ENCODE data around the gene KLF11.
"Not testable (repeated sequence)": the region's sequence is repeated elsewhere in the genome, so short reads cannot be mapped to it uniquely, and the experiment has no call there.

DNA sequence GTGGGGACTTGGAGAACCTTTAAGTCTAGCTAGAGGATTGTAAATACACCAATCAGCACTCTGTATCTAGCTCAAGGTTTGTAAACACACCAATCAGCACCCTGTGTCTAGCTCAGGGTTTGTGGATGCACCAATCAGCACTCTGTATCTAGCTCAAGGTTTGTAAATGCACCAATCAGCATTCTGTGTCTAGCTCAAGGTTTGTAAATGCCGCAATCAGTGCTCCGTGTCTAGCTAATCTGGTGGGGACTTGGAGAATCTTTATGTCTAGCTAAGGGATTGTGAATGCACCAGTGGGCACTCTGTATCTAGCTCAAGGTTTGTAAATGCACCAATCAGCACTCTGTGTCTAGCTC is 48.5 kb downstream of the KLF11 start:
- not testable (repeated sequence) for TF ChIP-seq POLR2AphosphoS5, POLR2A (IDR thresholded peaks at IDR 0.05)
- TF ChIP-seq, protein P1, sequence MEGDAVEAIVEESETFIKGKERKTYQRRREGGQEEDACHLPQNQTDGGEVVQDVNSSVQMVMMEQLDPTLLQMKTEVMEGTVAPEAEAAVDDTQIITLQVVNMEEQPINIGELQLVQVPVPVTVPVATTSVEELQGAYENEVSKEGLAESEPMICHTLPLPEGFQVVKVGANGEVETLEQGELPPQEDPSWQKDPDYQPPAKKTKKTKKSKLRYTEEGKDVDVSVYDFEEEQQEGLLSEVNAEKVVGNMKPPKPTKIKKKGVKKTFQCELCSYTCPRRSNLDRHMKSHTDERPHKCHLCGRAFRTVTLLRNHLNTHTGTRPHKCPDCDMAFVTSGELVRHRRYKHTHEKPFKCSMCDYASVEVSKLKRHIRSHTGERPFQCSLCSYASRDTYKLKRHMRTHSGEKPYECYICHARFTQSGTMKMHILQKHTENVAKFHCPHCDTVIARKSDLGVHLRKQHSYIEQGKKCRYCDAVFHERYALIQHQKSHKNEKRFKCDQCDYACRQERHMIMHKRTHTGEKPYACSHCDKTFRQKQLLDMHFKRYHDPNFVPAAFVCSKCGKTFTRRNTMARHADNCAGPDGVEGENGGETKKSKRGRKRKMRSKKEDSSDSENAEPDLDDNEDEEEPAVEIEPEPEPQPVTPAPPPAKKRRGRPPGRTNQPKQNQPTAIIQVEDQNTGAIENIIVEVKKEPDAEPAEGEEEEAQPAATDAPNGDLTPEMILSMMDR (IDR thresholded peaks at IDR 0.05 in 8 of 11, conservative IDR thresholded peaks at IDR 0.05 in 3 of 11): not testable (repeated sequence)
